Measurements from ENCODE around the gene HBG2.
A peak's percentile ranks its signal among the peaks of the same experiment; 100 is the strongest.
"Not testable (repeated sequence)": the region's sequence is repeated elsewhere in the genome, so short reads cannot be mapped to it uniquely, and the experiment has no call there.

The HBG2 gene

DNA sequence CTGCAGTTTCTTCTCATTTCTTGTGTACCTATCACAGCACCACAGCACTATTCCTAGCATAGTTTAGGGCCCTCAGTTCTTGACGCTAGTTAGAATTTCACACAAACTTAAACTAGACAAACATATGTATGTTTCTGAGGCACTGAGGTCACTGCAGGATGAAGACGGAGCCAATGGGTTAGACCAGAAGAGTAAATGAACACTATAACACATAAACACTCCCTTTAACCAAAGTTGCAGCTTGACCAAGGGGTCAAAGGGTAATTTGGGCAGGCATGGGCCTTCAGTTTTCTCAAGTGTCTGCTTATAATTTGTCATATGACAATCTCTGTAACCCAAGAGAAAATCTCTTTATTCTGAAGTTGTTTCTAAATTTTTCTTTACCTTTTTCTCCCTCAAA is 28.0 kb upstream of the HBG2 start:
- no peak for DNase-seq (ENCODE audit: low spot score)
- FAIRE-seq, result no peak

GRCh38 chr11:5281596-5281995 is 27.0 kb upstream of the HBG2 start:
- no peak for DNase-seq (ENCODE audit: low spot score)
- no peak for FAIRE-seq

GRCh38 chr11:5280582-5281102 is 26.1 kb upstream of the HBG2 start:
- FAIRE-seq (peak; percentile 77), DNase-seq (ENCODE audit: low spot score) (peak; percentile 90)

DNA sequence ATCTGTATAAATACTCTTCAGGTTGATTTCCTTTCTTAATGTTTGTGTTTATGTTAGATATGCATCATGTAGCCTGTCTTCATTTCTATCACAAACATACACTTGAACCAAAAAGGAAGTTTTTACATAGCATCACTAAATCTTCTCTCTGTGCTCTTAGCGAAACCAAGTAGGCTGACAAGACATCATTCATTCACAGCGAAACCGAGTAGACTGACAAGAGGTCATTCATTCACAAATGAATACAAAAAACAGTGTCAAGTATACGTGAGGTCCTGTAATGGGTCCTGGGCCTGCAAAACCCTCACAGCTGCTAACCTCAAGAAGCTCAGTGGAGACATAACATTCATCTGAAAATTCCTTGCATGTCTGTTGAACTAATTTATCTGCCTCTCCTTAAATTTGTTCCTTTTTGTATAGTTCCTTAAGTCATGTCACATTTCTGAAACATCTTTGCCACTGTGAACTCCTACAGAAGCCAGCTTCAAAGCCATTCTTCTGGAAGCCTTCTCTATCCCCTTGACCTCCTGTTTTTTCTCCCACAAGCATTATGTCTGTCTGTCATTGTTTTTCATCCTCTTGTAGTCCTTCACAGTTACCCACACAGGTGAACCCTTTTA is 25.0 kb upstream of the HBG2 start:
- no peak for DNase-seq (ENCODE audit: low spot score)
- no peak for FAIRE-seq

DNA sequence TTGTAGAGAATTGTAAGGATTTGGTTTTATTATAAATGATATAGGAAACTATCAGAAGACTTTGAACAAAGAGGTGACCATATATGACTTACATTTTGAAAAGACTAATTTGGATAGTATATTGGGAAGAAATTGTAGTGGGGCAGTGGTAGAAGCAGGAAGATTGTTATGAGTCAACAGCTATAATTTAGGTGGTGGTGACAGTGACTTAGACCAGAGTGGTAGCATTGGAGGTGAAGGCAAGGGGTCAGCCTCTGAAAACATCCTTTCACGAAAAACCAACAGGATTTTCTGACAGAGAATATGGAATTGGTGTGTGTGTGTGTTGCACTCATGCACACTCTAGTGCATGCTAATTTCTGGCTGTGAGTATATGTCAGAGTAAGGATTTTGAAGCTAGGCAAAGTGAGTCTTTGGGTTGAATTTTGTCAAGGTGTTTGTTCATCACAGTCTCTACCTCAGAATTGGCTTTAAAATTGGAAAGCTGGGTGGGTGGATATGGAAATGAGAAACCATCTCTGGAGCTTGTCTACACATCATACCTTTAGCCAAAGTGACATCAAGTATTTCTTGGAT is 23.3 kb upstream of the HBG2 start:
- FAIRE-seq, result no peak
- no peak for DNase-seq (ENCODE audit: low spot score)

- no peak for DNase-seq (ENCODE audit: low spot score)
- FAIRE-seq, result no peak
Observed at GRCh38 chr11:5276697-5277096, 22.1 kb upstream of the HBG2 start.

DNA sequence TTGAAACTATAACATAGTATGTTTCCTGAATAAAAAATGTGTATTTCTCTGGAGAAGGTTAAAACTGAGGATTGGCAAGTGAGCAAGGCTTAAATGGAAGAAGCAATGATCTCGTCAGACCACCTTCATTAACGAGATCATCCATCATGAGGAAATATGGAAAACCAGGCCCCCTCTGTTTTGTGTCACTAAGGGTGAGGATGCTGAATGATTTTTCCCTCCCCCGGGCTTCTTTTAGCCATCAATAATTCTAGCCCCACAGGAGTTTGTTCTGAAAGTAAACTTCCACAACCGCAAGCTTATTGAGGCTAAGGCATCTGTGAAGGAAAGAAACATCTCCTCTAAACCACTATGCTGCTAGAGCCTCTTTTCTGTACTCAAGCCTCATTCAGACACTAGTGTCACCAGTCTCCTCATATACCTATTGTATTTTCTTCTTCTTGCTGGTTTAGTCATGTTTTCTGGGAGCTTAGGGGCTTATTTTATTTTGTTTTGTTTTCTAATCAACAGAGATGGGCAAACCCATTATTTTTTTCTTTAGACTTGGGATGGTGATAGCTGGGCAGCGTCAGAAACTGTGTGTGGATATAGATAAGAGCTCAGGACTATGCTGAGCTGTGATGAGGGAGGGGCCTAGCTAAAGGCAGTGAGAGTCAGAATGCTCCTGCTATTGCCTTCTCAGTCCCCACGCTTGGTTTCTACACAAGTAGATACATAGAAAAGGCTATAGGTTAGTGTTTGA is 21.0 kb upstream of the HBG2 start:
- DNase-seq (ENCODE audit: low spot score) (no peak), FAIRE-seq (no peak)

- FAIRE-seq (no peak), DNase-seq (ENCODE audit: low spot score) (no peak)
Observed at GRCh38 chr11:5274395-5274794, 19.8 kb upstream of the HBG2 start.

- no peak for DNase-seq (ENCODE audit: low spot score)
Observed at GRCh38 chr11:5272395-5273017, 17.9 kb upstream of the HBG2 start.

DNA sequence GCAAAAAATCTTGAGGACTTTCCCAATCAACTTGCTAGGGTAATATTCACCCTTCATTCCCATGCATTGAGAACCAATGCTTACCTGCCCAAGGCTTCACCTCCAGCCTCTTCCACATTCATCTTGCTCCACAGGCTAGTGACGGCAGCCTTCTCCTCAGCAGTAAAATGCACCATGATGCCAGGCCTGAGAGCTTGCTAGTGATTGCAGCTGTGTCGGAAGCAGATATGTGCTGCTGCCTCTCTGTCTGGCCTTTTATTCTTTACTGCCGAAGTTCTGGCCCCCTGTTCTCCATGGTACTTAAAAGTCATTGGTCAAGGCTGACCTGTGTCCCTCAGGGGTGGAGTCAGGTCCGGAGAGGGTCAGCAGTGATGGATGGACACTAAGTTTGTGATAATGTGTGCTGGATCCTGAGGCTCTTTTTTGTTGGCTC is 15.2 kb upstream of the HBG2 start, which contains the start of gene HBE1:
HBE1 (minus strand) TSS at position 231 of the 433 bp plus-strand sequence; CDS start at position 176, 55 bp downstream.
- no peak for FAIRE-seq

More at GRCh38 chr11:5272395-5273017, 17.9 kb upstream of the HBG2 start:
- FAIRE-seq, result no peak

GRCh38 chr11:5267033-5267563 is 12.5 kb upstream of the HBG2 start:
- DNase-seq (ENCODE audit: low spot score) (no peak), FAIRE-seq (no peak)

More for the DNA sequence above, 15.2 kb upstream of the HBG2 start, which contains the start of gene HBE1:
- no peak for DNase-seq (ENCODE audit: low spot score)

- DNase-seq (ENCODE audit: low spot score) (no peak), FAIRE-seq (no peak)
Observed at GRCh38 chr11:5266609-5267008, 12.0 kb upstream of the HBG2 start.

DNA sequence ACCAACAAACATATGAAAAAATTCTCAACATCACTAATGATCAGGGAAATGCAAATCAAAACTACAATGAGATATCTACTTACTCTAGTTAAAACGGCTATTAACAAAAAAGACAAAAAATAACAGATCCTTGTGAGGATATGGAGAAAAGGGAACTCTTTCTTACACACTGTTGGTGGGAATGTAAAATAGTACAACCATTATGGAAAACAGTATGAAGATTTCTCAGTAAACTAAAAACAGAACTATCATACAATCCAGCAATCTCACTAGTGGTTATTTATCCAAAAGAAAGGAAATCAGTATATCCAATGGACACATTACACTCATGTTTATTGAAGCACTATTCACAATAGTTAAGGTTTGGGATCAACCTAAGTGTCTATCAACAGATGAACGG is 11.3 kb upstream of the HBG2 start:
- FAIRE-seq, result no peak
- DNase-seq (ENCODE audit: low spot score), result no peak

DNA sequence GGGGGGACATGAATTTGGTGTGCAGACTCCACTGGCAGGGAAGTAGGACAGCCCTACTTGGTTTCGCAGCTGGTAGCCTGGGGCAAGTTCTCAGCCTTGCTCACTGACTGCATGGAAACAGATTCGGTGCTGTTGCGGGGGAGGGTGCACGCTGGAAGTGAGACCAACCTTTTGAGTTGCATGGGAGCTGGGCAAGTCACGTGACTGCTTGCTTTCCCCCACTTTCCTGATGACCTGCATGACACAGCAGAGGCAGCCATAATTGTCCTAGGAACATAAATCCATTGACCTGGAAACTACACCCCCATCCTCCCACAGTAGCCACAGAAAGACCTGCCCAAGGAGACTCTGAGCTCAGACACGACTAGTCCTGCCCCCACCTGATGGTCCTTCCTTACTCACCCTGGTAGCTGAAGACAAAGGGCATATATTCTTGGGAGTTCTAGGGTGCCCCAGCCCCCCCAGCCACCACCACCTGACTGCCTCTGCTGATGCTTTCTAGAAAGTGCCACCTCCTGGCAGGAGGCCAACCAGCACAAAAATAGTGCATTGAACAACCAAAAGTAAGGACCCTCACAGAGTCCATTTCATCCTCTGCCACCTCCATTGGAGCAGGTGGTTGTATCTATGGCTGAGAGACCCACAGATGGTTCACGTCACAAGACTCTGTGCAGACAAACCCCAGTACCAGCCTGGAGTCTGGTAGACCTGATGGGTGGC is 4.1 kb upstream of the HBG2 start:
- DNase-seq (ENCODE audit: low spot score) (no peak), FAIRE-seq (no peak)

GRCh38 chr11:5257296-5257695 is 2.7 kb upstream of the HBG2 start:
- FAIRE-seq (no peak), DNase-seq (ENCODE audit: low spot score) (no peak)

DNA sequence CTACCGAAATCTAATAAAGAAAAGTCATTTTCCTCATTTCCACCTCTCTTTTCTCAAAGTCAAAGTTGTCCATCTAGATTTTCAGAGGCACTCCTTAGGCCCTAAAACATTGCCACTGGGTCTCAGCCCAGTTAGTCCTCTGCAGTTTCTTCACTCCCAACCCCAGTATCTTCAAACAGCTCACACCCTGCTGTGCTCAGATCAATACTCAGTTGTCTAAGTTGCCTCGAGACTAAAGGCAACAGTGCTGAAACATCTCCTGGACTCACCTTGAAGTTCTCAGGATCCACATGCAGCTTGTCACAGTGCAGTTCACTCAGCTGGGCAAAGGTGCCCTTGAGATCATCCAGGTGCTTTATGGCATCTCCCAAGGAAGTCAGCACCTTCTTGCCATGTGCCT is 558 bp downstream of the HBG2 start:
- DNase-seq (ENCODE audit: low spot score); FAIRE-seq: not testable (repeated sequence)

- DNase-seq (ENCODE audit: low spot score); FAIRE-seq: not testable (repeated sequence)
Observed at GRCh38 chr11:5253440-5253839, 1.1 kb downstream of the HBG2 start.

DNA sequence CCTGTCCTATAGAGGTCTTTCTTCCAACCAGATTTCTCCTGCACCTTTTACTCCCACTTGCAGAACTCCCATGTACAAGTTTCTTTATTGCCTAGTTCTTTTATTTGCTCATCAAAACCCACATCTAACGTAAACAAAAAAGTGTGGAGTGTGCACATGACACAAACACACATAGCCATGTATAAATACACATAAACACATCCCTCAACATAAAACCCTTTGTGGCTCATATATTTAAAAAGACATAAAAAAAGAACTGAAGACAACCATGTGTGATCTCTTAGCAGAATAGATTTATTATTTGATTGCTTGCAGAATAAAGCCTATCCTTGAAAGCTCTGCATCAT is 1.7 kb downstream of the HBG2 start:
- FAIRE-seq (no peak), DNase-seq (ENCODE audit: low spot score) (no peak)

DNA sequence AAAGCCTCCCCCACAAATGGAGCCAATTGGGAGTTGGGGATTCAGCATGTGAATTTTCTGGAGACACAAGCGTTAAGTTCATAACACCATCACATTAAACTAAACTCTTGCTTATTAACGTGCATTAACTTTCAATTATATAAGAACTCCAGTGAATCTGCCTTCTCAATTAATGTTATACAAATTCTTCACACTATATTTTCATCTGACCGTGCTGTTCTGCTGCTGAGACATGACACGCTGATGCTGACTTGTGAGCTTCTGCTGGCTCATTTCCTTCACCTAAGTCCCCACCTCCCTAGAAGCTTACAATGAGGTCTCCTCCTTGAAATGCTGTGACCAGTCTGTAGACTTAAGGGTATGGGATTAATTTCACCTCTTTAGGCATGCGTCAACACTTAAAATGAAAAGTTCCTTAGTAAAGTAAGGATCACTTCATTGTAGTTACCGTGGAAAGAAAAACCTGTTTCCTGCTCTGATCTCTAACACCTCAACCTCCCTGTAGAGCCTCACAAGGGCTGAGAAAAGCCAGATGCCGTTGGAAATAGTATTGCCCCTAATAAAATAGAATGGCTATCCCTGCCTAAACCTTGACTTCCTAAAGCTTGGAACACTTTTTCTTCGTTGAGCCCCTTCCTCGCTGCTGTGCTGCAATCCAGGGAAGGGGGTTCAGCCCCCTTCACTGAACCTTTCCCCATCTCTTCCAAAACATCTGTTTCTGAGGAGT is 2.2 kb downstream of the HBG2 start:
- FAIRE-seq, result no peak

DNA sequence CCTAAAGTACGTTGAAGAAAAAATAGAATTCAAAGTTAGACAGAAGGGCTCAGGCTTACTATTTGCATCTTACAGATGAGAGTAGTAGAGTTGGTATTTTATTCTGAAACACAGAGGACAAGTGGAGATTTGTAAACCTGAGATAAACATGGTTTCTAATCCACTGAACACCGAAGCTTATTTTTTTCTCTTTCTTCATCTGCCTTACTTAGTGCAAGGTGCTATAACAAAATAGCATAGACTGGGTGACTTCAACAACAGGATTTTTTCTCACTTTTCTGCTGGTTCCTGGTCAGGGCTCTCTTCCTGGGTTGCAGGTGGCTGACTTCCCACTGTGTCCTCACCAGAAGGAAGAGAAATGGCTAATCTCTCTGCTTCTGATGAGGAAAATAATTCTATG is 2.8 kb downstream of the HBG2 start:
- no peak for DNase-seq (ENCODE audit: low spot score)

More for the DNA sequence above, 2.2 kb downstream of the HBG2 start:
- DNase-seq (ENCODE audit: low spot score), result no peak

More for the DNA sequence above, 2.8 kb downstream of the HBG2 start:
- FAIRE-seq, result no peak

Data from urothelium cell line (cell line).